Astrocyte (in vitro differentiated cells and primary cell): ENCODE measurements around the gene ROBO3.

Experiments
- EZH2 ChIP-seq: IDR thresholded peaks from 2 replicates; pipeline ENCODE4 v1.6.1; 2012; ENCODE audit warnings: mild to moderate bottlenecking, low read length, inconsistent platforms; ENCODE audit not compliant: insufficient read depth
- TF ChIP-seq, protein P1 (sequence below): IDR thresholded peaks from 2 replicates; pipeline ENCODE4 v1.5.1; 2011; ENCODE audit warnings: low read depth, mild to moderate bottlenecking, inconsistent platforms, low read length, moderate library complexity; ENCODE audit not compliant: insufficient read depth

DNA sequence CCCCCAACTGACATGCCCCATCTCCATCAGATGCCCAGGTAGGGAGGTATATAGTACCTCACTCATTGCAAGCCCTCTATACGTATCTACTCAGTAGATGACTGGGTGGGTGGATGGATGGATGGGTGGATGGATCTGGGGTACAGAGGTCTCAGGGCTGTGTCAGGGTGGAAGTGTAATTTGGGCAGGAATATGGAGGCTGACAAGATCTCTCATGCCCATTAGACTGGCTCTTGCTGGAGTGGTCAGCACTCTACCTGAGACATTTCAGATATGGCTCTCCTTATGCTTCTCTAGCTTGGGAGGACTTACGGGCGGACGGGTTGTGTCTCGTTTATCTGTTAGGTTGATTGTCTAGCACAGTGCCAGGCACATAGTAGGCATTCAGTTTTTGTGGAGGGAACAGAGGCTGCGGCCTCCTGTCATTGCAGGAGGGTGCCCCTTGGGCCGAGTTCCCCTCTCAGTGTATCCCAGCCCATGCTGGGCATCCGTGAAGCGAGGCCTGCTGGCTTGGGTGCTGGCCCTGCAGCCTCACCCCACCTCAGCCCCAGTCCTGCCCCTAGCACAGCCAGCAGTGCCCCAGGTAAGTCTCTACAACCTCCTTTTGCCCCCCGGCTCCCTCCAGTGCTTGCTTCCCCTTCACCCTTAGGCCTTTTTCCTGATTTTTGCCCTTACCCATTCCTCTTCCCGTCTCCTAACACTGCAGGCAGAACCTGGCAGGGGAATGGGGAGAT lies 13.7 kb downstream of the ROBO3 start:
- TF ChIP-seq, protein P1, sequence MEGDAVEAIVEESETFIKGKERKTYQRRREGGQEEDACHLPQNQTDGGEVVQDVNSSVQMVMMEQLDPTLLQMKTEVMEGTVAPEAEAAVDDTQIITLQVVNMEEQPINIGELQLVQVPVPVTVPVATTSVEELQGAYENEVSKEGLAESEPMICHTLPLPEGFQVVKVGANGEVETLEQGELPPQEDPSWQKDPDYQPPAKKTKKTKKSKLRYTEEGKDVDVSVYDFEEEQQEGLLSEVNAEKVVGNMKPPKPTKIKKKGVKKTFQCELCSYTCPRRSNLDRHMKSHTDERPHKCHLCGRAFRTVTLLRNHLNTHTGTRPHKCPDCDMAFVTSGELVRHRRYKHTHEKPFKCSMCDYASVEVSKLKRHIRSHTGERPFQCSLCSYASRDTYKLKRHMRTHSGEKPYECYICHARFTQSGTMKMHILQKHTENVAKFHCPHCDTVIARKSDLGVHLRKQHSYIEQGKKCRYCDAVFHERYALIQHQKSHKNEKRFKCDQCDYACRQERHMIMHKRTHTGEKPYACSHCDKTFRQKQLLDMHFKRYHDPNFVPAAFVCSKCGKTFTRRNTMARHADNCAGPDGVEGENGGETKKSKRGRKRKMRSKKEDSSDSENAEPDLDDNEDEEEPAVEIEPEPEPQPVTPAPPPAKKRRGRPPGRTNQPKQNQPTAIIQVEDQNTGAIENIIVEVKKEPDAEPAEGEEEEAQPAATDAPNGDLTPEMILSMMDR = no peak
- no peak for TF ChIP-seq EZH2
